Measurements from ENCODE around the gene IL1RAPL2.
"Not testable (repeated sequence)": the region's sequence is repeated elsewhere in the genome, so short reads cannot be mapped to it uniquely, and the experiment has no call there.

Gene IL1RAPL2

GRCh38 chrX:105725228-105725627 is 1159.2 kb downstream of the IL1RAPL2 start:
- DNase-seq: no peak

- DNase-seq: no peak
Measured at GRCh38 chrX:105738162-105738561, 1172.2 kb downstream of the IL1RAPL2 start.

- no peak for DNase-seq
Measured at GRCh38 chrX:105744291-105744690, 1178.3 kb downstream of the IL1RAPL2 start.

GRCh38 chrX:105744946-105745345 is 1178.9 kb downstream of the IL1RAPL2 start:
- DNase-seq: no peak

GRCh38 chrX:105745863-105746262 is 1179.9 kb downstream of the IL1RAPL2 start:
- no peak for DNase-seq

- no peak for DNase-seq
Measured at GRCh38 chrX:105752338-105752956, 1186.4 kb downstream of the IL1RAPL2 start.

- DNase-seq: no peak
Measured at GRCh38 chrX:105753411-105753810, 1187.4 kb downstream of the IL1RAPL2 start.

GRCh38 chrX:105754286-105754964 is 1188.4 kb downstream of the IL1RAPL2 start:
- DNase-seq: no peak

- no peak for DNase-seq
Measured at GRCh38 chrX:105755109-105755508, 1189.1 kb downstream of the IL1RAPL2 start.

- no peak for DNase-seq
Measured at GRCh38 chrX:105758754-105759153, 1192.8 kb downstream of the IL1RAPL2 start.

- DNase-seq: no peak
Measured at GRCh38 chrX:105759598-105759997, 1193.6 kb downstream of the IL1RAPL2 start.

GRCh38 chrX:105765691-105766090 is 1199.7 kb downstream of the IL1RAPL2 start:
- DNase-seq: no peak

- no peak for DNase-seq
Measured at GRCh38 chrX:105773801-105774200, 1207.8 kb downstream of the IL1RAPL2 start.

GRCh38 chrX:105775679-105776078 is 1209.7 kb downstream of the IL1RAPL2 start:
- no peak for DNase-seq

GRCh38 chrX:105781804-105782203 is 1215.8 kb downstream of the IL1RAPL2 start:
- no peak for DNase-seq

GRCh38 chrX:105796877-105797276 is 1230.9 kb downstream of the IL1RAPL2 start:
- not testable (repeated sequence) for DNase-seq

GRCh38 chrX:105803891-105804290 is 1237.9 kb downstream of the IL1RAPL2 start:
- DNase-seq: no peak

GRCh38 chrX:105805655-105806054 is 1239.7 kb downstream of the IL1RAPL2 start:
- DNase-seq: not testable (repeated sequence)

GRCh38 chrX:105816517-105816916 is 1250.5 kb downstream of the IL1RAPL2 start:
- DNase-seq: no peak
